DMS114 treated with DMSO at 0.1 percent for 48 hours (cell line): ENCODE data around the gene ALDH16A1.
A peak's percentile ranks its signal among the peaks of the same experiment; 100 is the strongest.

ENCODE experiments used
- DNase-seq: peaks from one replicate; lab custom pipeline; 2025; ENCODE audit not compliant: unreplicated experiment; lab: John Stamatoyannopoulos, UW

Gene ALDH16A1

DNA sequence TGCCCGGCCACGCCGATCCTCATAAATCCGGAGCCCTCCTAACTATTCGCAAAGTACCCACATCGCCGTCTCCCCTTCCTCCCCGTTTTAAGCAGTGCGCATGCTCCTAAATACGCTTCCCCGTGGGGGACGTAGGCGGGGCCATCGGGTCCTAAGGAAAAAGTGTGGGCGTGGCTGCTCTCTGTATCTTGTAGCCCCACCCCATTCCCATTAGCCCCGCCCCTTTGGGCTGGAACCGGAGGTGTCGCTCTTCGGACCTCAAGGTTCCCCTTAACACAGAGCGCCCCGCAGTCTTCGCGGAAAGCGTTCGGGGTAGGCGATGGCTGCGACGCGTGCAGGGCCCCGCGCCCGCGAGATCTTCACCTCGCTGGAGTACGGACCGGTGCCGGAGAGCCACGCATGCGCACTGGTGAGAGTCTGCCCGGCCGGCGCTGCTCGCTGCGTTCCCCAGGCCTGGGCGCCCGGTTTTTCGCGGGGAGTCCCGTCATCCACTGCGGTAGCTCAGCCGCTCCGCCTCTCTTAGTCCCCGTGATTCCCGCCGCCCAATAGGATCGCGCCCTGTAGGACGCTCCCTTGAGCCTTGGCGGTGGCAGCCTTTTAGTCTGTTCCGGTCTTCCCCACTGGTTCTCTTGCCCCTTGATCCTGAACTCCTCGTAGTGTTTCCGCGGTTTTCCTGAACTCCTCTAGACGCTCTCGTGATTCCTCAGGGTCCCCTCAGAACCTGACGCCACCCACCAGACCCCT lies at the start of gene ALDH16A1:
TSS of gene ALDH16A1 (plus strand) at position 213 of the 744 bp plus-strand sequence. CDS start at position 320, 107 bp downstream.
- peak; percentile 86 for DNase-seq

DNA sequence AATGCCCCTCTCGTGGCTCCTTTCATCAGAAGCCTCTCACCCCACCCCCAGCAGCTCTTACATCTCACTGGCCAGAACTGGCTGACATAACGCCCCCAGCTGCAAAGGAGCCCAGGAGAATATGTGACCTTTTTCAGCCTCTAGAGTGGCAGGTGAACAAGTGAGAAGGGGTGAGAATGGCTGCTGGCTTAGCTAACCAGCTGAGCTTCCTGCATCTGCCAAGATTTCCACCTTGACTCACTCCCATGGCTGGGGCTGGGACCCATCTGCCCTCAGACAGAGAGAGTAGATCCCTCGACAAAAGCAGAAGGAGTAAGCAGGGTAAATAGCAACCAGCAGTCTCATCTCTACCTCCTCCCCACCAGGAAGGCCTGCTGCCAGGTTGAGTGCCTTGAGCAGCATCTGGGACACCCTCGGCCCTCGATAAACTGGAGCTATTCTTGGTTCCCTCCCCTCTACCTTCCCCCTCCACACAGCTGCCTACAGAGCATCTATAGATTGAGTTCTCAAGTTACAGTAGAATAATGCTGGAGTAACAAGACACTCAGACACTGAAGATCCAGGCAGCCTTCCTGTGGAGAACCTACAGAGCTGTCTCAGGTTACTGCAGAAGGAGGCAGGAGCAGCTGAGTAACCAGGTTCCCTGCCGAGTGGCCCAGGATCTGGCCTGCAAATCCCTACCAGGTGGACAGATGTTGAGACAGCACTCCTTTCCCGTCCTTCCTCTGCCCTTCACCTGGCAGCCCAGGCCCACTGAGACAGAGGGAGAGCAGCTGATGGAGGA lies 49.4 kb upstream of the ALDH16A1 start:
- DNase-seq = no peak

GRCh38 chr19:49407079-49407478 lies 45.9 kb upstream of the ALDH16A1 start:
- DNase-seq = no peak

- no peak for DNase-seq
Measured at GRCh38 chr19:49407482-49408015, 45.5 kb upstream of the ALDH16A1 start.

DNA sequence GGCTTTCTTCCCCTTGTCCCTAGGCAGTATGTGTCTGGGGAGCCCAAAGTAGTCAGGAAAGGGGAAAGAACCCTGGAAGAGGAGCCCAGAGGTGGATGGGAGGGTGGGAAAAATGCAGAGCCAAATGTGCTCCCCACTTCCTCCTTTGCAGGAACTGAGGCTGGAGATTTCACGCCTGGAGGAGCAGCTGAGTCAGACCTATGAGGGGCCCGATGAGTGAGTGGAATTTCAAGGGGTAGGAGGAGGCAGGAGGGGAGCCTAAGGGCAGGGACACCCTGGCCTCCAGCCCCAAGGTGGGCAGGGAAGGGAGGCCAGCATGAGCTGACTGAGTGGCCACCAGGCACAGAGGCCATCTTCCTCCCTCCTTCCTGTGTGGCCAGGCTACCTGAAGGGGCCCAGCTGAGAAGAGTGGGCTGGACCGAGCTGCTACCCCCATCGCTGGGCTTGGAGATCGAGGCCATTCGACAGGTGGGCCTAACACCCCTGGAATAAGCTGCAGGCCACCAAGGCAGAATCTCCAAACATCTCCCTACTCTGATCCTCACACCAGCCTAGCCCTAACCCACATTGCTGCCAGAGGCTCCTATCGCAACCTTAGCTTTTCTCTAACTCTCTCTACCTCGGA lies 44.1 kb upstream of the ALDH16A1 start:
- no peak for DNase-seq

DNA sequence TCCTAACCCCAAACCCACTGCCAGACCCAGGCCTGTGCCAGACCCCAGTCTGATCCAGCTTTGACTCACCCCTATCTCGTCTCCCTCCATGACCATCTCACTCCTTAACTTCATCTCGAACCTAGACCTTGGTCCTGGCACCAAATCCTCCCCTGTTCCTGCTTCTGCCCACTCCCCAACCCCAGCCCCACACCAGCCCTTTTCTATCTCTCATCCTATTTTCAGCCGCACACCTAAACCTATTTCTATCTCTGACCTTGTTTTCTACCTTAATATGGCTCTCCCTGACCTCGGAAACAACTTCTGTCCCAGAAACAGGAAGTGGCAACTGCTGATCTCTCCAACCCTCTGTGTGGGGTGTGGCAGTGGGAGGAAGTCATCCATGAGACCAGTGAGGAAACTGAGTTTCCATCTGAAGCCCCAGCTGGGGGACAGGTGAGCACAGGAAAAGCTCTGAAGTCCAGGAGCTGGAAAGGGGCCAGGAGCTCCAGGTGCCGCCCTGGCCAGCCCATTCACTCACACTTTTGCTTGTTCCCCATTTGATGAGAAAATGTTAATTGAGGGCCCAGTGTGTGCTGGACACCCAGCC lies 43.5 kb upstream of the ALDH16A1 start:
- no peak for DNase-seq

- no peak for DNase-seq
Measured at GRCh38 chr19:49411681-49412326, 41.2 kb upstream of the ALDH16A1 start.

DNA sequence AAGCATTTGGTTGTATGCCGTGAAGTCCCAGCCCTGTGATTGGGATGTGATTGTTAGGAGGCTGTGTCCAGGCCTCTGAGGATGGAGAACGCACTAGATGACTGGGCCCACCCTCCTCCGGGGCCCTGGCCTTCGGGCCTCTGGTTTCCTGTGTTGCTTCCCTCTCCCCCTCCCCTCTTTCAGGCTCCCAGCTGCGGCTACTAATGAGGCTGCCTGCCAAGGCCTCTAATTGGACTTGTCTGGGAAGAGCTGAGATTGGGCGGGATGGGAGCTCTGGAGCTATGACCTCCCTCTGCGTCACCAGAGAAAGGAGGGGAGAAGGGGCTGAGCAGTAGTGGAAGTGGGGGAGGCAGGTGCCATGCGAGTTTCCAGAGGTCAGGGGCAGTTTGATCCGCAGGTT lies 39.7 kb upstream of the ALDH16A1 start:
- no peak for DNase-seq

DNA sequence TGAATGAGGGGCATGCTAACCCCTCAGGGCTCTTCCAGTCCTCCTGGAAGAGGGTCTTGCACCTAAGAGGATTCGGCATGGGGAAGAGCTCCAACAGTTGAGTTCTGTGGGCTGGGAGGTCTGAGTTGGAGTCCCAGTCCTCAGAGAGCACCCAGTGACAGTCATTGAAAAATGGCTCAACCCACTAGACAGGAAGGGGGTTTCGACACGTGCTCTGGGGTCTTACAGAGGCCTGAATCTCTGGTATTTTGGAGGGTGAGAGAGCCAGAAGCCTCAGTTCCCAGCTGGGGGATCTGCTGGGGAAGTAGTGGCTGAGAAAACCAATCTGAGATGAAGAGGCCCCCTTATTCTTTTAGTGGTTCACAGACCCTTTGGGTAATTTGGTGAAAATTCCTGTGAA lies 38.8 kb upstream of the ALDH16A1 start:
- DNase-seq = no peak

GRCh38 chr19:49415102-49415809 lies 37.8 kb upstream of the ALDH16A1 start:
- DNase-seq = no peak

DNA sequence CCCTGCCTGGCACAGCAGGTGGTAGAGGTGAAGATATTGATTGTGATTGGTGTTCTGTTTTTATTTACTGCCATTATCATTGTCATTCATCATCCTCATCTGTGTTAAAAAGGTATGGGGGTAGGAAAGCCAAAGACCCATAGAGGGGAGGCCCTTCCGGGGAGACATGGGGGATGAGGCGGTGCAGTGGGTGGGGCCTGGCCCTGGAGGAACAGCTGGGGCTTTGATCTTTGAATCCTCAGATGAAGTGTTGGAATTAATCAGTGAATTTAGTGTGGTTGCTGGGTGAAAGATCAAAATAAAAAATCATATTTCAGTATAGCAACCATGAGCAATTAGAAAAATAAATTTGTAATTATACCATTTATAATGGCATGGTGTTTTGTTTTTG lies 37.2 kb upstream of the ALDH16A1 start:
- DNase-seq = no peak

DNA sequence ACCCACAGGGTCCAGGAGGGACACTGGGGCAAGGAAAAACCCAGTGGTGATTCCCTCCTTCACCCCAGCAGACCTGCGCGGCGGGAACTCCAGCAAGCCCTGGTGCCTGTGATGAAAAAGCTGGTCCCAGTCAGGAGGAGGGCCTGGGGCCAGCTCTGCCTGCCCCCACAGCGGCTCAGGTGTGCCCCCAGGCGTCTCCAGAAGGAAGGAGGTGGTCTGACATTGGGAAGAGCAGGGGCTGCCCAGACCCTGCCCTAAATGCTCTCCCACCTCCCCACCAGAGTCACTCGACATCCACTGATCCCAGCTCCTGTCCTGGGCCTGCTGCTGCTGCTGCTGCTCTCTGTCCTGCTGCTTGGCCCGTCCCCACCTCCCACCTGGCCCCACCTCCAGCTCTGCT lies 35.9 kb upstream of the ALDH16A1 start:
- no peak for DNase-seq

DNA sequence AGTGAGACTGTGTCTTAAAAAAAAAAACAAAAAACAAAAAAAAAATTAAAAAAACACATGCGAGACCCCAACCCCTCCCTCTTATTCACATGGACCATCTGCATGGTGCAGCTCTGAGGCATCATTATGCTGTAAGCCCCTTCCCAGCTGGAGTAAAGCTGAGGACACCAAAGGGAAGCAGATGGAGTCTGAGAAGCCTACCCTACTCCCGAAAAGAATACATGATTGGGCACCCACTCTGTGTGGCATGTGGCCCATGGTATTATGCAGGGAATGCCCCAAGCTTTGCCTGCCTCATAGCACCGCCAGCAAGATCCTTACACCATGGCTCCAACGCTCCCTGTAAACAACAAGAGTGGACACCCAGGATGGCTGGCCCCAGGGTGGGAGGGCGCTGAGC lies 34.5 kb upstream of the ALDH16A1 start:
- no peak for DNase-seq

DNA sequence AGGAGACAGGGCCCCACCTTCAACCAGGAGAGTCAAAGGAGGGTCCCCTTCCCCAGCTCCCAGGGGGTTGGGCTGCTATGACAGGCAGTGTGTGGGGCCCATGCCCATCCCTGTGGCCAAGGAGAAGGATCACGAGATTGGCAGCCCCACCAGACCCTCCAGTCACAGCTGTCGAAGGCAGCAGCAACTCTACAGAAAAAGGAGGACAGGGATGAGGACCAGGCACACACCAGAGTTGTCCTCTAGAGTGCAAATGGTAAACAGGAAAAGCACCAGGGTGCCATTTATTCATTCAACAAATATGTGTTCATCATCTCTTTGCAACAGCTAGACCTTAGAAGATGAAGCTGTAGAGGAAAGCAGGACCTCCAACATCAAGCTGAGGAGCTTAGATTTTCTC lies 33.9 kb upstream of the ALDH16A1 start:
- DNase-seq = no peak

- DNase-seq = no peak
Measured at GRCh38 chr19:49420227-49420626, 32.8 kb upstream of the ALDH16A1 start.

DNA sequence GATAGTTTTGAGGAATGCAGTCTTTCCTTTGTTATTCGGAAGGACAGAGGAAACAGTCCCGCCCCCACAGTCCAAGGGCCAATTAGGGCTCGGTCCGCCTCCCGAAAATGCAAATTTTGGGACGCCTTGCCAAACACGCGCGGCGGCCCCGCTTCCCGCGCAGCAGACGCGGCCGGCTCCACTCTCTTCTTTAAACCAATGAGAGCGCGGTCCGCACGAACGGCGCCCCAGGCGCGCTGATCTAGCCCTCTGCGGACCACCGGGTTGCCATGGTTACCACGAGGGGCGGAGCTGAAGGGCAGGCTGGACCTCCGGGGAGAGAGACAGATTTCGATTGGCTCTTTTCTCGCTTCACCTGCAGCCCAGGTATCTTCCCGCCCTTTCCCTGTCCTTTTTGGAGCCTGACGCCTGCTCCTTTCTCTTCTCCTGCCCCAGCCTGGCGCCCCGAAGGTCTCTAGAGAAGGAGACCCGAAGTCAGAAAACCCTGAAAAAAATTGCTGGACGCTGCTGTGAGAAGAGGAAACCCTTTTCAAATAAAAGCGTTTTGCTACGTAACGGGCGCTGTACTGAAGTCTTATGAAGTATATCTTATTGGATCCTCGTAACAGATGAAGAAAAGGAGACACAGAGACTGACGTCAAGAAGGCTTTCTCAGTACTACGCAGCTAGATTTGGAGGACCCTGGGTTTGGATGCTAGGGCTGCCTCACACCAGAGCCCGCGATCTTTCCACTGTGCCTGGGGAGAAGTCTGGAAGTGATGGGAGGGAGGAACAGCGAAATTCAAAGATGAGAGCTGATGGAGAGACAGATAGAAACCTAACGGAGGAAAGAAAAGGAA lies 31.8 kb upstream of the ALDH16A1 start:
- peak; percentile 21 for DNase-seq

DNA sequence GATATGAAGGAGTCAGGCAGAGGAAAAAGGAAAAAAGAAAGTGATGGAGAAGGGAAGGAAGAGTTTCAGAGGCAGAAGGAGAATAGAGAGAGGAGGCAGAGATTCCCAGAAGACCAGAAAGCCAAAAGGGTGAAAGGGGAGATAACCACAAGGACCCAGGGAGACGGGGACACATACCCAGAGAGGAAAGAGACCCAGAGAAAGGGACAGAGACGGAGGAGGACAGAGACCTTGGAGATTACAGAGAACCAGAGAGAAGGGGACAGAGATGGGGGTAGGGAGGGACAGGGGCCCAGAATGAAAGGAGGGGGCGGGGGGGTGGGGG lies 31.2 kb upstream of the ALDH16A1 start:
- no peak for DNase-seq

DNA sequence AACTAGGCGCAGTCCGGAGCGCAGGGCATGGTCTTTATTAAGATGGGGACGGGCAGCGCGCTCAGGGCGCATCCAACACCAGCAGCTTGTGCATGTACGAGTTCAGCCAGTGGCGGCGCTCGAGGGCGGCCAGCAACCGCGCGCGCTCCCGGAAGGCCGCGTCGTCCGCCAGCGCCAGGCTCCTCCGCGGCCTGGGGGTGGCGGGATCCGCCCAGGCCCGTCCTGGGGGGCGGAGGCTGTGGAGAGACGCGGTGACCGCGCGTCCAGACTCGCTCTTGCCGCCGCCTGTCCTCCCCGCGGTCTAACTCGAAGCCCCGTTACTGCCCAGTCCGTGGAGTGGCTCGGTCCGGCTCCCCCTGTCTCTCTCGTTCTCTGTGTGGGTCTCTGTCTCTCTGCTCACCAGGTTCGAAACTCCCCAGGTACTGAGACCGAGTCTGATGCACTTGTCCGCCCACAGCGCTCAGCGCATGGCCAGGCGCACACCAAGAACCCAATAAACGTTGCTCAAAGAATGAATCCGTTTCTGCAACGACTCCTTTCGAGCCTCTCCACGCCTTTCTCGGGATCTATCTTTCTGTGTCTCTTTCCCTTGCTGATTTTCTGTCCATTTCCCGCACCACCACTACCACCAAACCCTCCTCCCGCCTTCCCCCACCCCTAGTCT lies 30.5 kb upstream of the ALDH16A1 start:
- no peak for DNase-seq
